MV-4-11 (cell line): ENCODE results near the gene A1CF.
"Not testable (repeated sequence)": the region's sequence is repeated elsewhere in the genome, so short reads cannot be mapped to it uniquely, and the experiment has no call there.

Experiments used
- DNase-seq: peaks from one replicate; lab custom pipeline; 2025; lab: John Stamatoyannopoulos, UW

Gene A1CF, protein sequence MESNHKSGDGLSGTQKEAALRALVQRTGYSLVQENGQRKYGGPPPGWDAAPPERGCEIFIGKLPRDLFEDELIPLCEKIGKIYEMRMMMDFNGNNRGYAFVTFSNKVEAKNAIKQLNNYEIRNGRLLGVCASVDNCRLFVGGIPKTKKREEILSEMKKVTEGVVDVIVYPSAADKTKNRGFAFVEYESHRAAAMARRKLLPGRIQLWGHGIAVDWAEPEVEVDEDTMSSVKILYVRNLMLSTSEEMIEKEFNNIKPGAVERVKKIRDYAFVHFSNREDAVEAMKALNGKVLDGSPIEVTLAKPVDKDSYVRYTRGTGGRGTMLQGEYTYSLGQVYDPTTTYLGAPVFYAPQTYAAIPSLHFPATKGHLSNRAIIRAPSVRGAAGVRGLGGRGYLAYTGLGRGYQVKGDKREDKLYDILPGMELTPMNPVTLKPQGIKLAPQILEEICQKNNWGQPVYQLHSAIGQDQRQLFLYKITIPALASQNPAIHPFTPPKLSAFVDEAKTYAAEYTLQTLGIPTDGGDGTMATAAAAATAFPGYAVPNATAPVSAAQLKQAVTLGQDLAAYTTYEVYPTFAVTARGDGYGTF

GRCh38 chr10:50885097-50885859 lies at the start of gene A1CF:
A1CF (minus strand) TSS chr10:50885627; CDS start chr10:50859940, 25,687 bp downstream.
- DNase-seq = no peak

- no peak for DNase-seq
Observed at GRCh38 chr10:50931948-50932431, 46.6 kb upstream of the A1CF start.

GRCh38 chr10:50929670-50930069 lies 44.2 kb upstream of the A1CF start:
- DNase-seq = no peak

GRCh38 chr10:50928190-50928552 lies 42.7 kb upstream of the A1CF start:
- no peak for DNase-seq

- DNase-seq = no peak
Observed at GRCh38 chr10:50927522-50928189, 42.2 kb upstream of the A1CF start.

GRCh38 chr10:50923471-50923870 lies 38.0 kb upstream of the A1CF start:
- not testable (repeated sequence) for DNase-seq

DNA sequence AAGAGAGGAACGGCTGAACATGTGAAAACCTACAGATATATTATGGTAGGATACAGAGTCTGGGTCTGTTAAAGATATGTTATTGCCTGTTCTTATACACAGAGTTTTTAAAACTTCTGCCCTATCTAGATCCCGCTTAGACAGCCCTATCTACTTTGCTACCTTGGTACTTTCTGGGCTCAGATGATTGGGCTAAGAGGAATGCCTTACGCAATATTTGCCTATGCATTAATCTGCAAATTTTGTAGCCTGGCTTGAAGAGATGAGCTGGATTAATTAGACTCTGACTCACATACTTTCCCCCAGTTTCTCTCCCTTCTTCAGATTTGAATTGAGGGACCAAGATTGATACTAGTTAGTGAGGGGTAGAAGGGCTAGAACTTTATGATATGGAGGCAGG lies 33.6 kb upstream of the A1CF start:
- DNase-seq = no peak

DNA sequence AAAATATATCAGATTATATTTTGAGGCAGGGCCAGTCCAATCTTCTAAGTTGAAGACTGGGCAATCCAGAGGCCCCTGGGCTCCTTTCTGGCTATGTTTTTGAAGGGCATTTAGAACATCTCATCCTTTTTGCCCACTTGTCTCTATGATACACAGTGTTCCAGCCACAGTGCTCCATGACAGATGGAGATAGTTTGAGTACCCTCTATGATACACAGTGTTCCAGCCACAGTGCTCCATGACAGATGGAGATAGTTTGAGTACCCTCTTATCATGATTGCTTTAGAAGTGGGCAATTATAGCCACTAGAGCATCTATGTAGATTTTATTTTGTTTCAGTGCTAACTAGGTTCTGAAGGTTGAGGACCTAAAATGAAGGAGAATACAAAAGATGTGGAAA lies 33.1 kb upstream of the A1CF start:
- DNase-seq = no peak

DNA sequence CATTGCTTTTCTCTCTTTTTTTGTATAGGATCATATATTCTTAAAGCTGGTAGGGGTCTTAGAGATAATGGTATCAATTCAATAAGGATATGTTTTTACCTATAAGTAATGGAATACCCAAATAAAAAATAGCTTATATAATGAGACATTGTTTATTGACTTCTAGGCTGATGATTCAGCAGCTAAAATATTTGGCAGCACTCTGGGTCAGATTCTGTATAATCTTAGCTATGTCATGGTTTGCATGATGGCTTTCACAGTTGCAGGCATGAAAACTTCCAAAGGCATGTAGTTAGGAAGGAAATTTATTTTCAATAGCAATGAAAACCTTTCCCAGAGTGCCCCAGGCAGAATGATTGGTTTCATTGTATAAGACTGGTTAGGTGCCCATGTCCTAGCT lies 32.1 kb upstream of the A1CF start:
- no peak for DNase-seq

DNA sequence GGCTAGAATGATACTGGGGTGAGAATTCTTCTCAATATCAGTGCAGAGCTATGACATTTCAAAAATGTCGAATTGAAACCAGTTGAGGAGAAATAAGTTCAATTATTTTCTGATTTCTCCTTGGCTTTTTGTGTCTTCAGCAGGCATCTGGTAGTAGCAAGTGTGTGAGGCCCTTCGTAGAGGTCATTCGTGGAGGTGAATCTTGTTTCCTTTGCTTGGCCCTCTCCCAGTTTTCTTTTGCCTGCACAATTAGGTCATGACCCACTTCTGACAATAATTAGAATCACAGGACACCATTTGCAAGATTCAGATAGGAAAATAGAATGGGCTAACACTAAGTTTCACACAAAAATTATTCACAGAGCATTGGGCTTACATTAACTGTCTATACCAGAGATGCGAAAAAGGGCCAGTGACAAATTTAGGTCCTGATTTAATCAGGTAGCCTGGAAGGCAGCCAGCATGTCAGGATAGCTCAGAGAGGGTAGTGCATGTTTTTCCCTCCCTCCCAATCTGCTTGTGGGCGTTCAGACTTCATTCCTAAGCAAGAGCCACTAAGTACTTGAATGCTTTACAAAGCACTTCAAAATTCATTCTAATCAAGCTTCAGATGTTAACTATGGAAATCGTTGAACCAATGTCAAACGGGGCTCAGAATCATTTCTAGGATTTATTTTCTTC lies 24.0 kb upstream of the A1CF start:
- no peak for DNase-seq

DNA sequence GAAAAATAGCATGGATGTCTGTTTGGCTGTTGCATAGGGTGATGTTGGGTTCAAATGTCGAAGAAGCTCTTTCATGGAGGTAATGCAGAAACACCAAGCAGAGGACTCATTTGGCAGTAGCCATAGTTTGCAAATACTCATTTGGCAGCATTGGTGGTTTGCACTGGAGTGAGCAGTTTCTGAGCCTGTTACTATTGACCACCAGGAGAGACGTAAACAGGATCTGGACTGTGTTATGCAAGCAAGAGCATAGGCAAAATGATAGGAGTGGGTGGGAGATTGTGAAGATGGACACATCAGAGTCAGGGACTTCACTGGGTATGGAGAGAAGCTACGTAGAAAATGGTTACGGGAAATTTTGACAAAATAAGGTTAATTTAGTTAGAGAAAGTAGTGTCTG lies 22.9 kb upstream of the A1CF start:
- DNase-seq = no peak

DNA sequence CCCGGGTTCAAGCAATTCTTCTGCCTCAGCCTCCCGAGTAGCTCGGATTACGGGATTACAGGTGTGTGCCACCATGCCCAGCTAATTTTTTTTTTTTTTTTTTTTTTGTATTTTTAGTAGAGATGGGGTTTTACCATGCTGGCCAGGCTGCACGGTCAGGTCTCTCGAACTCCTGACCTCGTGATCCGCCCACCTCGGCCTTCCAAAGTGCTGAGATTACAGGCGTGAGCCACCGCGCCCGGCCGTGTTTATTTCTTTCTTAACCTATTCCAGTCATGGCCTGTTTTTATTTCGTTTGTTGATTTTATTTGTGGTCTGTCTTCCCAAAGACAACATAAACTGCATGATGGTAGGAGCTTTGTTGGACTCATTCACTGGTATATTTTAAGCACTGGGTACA lies 20.4 kb upstream of the A1CF start:
- not testable (repeated sequence) for DNase-seq

GRCh38 chr10:50896721-50897120 lies 11.3 kb upstream of the A1CF start:
- no peak for DNase-seq

- no peak for DNase-seq
Observed at GRCh38 chr10:50894312-50894711, 8.9 kb upstream of the A1CF start.

GRCh38 chr10:50892467-50892866 lies 7.0 kb upstream of the A1CF start:
- no peak for DNase-seq

DNA sequence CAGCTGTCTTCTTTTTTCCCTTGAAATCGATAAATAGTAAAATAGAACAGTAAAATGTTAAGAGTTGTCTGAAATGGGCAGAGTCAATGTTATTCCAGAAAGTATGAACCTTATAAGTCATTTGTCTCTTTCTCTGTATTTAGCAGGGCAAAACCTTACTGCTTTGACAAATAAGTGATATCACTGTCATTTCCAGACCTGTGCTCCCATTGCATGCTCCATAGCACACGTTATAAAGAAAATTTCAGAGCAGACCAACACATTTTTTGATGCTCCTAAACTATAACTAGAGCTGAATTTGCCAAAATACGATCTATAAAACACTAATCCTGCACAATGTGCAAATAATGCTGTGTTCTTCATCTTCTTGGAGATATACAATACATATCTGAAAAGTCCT lies 1.1 kb downstream of the A1CF start:
- no peak for DNase-seq

GRCh38 chr10:50883629-50884028 lies 1.8 kb downstream of the A1CF start:
- no peak for DNase-seq

DNA sequence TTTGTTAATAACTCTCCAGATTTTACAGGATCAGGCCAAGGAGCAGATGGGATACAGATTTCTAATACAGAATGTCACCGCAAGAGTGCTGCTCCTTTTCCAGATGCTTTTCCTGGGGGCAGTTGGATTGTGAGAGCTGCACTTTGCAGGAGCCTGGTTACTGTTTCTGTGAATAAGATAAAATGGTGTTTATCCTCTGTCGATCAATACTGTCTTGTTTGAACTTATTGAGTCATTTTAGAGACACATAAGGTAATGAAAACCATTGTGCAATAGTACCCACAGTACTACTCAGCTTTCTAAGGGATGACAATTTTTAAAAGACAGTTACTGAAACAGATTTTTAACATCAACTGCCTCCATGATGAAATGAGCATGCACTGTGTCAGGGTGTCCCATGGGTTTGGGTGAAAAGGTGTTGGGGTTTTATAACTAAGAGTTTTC lies 2.9 kb downstream of the A1CF start:
- DNase-seq = no peak

DNA sequence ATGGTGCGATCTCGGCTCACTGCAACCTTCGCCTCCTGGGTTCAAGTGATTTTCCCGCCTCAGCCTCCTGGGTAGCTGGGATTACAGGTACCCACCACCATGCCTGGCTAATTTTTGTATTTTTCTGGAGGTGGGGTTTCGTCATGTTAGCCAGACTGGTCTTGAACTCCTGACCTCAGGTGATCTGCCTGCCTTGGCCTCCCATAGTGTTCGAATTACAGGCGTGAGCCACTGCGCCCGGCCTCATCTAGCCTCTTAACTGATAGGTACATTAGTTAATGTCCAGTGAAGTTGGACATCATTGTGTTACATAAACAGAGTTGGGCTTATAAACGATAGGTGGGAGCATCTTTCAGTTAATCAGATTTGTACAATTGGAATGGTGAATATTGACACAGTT lies 4.4 kb downstream of the A1CF start:
- DNase-seq = not testable (repeated sequence)

GRCh38 chr10:50876429-50876828 lies 9.0 kb downstream of the A1CF start:
- DNase-seq = no peak

DNA sequence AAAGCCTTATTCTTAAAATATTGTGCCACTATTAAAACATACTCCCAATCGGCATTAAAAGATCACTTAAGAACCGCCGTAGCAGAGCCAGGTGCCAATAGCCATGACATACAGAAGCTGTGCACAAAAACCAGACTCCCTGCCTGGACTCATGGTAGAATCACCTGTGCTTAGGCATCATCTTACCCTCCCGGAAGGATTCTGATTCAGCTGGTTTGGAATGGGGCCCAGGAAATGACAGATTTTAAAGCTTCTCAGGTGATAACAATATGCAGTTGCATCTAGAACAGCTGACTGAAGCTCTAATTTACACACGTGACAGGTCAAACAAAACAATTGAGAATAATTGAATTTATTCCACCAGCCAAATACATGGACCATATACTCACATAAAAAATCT lies 10.7 kb downstream of the A1CF start:
- no peak for DNase-seq

DNA sequence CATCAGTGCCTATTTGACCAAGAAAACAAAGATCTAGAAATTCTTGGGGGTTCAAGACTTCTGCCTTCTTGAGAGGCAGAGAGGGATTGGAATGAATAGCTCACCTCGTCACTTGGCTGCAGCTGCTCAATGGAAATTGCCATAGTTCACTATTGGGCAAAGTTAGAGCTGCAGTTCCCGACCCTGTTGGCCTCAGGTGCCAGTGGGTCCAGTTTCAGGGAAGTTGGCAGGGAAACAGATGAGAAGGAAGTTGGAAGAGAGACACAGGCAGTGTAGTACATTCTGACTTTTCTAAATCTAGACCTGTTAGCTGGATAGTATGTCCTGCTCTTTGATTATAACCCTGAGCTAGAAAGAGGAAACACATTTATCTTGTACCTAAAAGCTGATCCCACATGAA lies 19.1 kb downstream of the A1CF start:
- DNase-seq = no peak
